Measurements from ENCODE around the gene AIF1L.

GRCh38 chr9:131065599-131065998, 30.7 kb upstream of the AIF1L start:
- TF ChIP-seq EZH2 (IDR thresholded peaks at IDR 0.05; ENCODE audit: insufficient read depth, low read length) (no peak), CTCF (IDR thresholded peaks at IDR 0.05; ENCODE audit: insufficient read depth, low read depth, low read length) (no peak)

Data from astrocyte (in vitro differentiated cells and primary cell).